ENCODE results near the gene PCDHA3.
"Not testable (repeated sequence)": the region's sequence is repeated elsewhere in the genome, so short reads cannot be mapped to it uniquely, and the experiment has no call there.

PCDHA3 gene

DNA sequence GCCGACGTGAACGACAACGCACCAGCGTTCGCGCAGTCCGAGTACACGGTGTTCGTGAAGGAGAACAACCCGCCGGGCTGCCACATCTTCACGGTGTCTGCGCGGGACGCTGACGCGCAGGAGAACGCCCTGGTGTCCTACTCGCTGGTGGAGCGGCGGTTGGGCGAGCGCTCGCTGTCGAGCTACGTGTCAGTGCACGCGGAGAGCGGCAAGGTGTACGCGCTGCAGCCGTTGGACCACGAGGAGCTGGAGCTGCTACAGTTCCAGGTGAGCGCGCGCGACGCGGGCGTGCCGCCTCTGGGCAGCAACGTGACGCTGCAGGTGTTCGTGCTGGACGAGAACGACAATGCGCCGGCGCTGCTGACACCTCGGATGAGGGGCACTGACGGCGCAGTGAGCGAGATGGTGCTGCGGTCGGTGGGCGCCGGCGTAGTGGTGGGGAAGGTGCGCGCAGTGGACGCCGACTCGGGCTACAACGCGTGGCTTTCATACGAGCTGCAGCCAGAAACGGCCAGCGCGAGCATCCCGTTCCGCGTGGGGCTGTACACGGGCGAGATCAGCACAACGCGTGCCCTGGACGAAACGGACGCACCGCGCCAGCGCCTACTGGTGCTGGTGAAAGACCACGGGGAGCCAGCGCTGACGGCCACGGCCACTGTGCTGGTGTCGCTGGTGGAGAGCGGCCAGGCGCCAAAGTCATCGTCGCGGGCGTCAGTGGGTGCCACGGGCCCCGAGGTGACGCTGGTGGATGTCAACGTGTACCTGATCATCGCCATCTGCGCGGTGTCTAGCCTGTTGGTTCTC, 49.2 kb downstream of the PCDHA3 start:
- not testable (repeated sequence) for FAIRE-seq; DNase-seq (ENCODE audit: insufficient read length, low spot score)
